Fibroblast of the aortic adventitia (primary cell): Measurements from ENCODE around the gene PIP4K2A. TPM values are rescaled to one million over a fixed set of nuclear protein-coding genes. Genes with fewer than 3 reads are reported as not detected.
A peak's percentile ranks its signal among the peaks of the same experiment; 100 is the strongest.

ENCODE experiments used
- DNase-seq: peaks from one replicate; pipeline ENCODE4 v3.0.0-alpha.2; 2010; ENCODE audit warnings: low read depth
- H3K4me3 ChIP-seq: 2 replicates; pipeline ENCODE4 v1.5.1; 2011; ENCODE audit warnings: low read depth, mild to moderate bottlenecking, control low read depth, low read length, moderate library complexity
- total RNA-seq: library from RNA; depleted of rRNA; stranded (reverse); fragments of >200 nt; gene quantifications from 2 replicates; pipeline ENCODE4 v1.2.3, GENCODE V29; 2012; ENCODE audit warnings: low replicate concordance
- TF ChIP-seq, protein P1 (sequence below): IDR thresholded peaks from 2 replicates; pipeline ENCODE4 v1.5.1; 2011; ENCODE audit warnings: mild to moderate bottlenecking, low read length, control low read depth, inconsistent platforms; ENCODE audit not compliant: insufficient read depth

Gene PIP4K2A
- total RNA-seq, 1 donor = 52.2 TPM

DNA sequence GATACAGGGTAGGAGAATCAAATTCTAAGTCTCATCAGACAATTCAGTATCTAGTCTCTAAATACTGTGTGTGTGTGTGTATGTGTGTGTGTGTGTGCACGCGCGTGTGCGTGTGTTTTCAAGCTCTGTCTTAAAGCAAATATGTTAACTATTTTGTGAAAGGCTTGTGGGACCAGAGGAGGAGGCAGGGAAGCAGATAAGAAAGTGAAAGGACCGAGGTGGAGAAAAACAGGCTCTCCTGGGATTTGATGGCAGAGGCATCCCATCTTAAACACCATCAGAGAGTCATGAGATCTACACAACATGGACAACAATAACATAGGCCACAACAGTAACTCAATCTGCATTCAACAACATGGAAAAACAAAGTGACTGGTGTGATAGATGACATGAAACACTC, 67.1 kb downstream of the PIP4K2A start:
- no peak overlapping the region for H3K4me3 ChIP-seq
- peak; percentile 44 for DNase-seq
- TF ChIP-seq, protein P1, sequence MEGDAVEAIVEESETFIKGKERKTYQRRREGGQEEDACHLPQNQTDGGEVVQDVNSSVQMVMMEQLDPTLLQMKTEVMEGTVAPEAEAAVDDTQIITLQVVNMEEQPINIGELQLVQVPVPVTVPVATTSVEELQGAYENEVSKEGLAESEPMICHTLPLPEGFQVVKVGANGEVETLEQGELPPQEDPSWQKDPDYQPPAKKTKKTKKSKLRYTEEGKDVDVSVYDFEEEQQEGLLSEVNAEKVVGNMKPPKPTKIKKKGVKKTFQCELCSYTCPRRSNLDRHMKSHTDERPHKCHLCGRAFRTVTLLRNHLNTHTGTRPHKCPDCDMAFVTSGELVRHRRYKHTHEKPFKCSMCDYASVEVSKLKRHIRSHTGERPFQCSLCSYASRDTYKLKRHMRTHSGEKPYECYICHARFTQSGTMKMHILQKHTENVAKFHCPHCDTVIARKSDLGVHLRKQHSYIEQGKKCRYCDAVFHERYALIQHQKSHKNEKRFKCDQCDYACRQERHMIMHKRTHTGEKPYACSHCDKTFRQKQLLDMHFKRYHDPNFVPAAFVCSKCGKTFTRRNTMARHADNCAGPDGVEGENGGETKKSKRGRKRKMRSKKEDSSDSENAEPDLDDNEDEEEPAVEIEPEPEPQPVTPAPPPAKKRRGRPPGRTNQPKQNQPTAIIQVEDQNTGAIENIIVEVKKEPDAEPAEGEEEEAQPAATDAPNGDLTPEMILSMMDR = no peak

DNA sequence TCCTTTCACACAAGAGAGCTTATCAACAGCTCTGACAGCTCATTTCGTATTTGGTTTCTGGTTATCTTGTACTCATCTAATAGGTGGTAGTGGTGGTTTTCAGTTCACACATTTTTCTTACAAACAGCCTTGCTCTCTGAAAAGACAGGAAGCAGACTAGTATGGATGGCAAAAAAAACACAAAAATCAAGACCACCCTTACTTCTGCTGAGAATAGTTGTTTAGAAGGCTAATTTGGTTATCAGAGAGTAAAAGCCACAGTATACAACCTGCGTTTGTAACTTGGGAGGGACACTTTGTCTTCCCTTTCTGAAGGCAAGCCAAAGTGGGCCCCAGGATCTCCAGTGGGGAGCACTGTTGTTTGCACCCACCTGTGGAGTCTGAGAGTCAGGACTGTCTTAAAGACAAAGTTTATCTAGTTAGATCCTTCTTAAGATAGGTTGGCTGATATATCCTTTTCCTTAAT, 68.0 kb downstream of the PIP4K2A start:
- TF ChIP-seq, protein P1 = no peak
- no peak overlapping the region for H3K4me3 ChIP-seq
- no peak for DNase-seq

DNA sequence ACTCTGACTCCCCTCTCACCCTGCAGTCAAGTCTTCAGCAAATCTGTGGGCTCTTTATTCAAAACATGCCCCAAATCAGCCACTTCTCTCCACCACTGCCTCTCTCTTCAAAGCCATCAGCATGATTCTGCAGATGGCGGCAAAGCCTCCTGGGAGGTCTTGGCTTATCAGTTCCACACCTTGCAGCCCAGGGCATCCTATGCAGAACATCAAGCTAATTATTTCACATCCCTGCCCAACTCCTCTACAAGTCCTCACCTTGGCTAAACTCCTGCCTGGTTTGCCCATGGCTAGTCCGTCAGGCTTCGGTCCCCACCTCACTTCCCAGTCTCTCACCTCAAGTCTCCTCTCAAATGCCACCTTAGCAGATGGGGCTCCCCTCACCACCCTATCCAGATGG, 70.2 kb downstream of the PIP4K2A start:
- H3K4me3 ChIP-seq = no peak overlapping the region
- TF ChIP-seq, protein P1 = no peak
- no peak for DNase-seq

DNA sequence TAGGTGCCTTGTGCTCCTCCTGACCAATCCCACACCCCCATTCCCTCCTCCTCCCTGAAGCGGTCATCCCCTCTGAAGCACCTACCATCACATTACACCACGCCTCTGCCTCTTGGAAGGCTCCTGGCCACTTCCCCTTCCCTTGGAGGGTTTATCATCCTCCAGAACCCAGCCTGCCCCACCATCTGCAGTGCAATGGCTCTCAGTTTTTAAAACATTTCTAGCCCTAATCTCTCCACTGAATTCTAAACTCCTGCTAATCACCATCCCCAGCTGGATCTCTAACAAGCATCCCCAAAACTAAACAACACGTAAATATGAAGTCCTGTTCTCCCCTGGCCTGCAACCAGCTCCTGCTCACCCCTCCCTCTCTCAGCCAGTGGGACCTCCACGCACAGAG, 70.6 kb downstream of the PIP4K2A start:
- TF ChIP-seq, protein P1 = no peak
- H3K4me3 ChIP-seq = no peak overlapping the region
- no peak for DNase-seq

DNA sequence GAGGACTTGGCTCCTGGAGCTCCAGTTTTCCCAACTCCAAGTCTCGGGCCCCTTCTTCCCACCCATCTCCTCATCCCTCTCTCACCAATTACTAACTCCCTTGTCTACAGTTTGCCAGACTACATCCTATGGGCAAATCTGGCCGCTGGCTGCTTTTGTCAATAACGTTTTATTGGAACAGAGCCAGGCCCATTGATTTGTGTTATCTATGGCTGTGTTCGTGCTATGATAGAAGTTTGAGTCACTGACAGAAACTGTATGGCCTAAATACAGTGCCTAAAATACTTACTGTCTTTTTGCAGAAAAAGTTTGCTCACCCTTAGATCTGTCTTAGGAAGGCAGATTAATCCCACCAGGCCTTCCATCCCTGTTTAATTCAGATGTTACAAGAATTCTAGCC, 71.3 kb downstream of the PIP4K2A start:
- TF ChIP-seq, protein P1 = no peak
- no peak overlapping the region for H3K4me3 ChIP-seq
- no peak for DNase-seq

DNA sequence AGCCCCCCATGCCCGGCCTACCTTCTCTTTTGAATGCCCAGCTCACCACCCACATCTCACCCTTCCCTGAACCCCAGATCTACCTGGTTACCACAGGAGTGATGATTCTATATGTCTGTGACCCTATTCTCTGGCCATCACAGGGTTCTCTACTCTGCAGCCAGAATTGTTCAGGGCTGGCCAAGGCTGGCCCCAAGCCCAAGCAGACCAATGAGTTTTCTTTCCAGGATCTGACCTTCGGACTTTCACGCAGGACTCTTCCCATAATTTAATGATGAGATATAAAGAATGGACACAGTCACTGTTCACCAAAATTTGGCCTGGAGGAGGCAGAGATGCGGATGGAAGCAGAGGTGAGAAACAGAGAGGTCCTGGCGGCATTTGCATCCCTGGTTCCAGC, 72.6 kb downstream of the PIP4K2A start:
- no peak for DNase-seq
- TF ChIP-seq, protein P1 = no peak
- no peak overlapping the region for H3K4me3 ChIP-seq

DNA sequence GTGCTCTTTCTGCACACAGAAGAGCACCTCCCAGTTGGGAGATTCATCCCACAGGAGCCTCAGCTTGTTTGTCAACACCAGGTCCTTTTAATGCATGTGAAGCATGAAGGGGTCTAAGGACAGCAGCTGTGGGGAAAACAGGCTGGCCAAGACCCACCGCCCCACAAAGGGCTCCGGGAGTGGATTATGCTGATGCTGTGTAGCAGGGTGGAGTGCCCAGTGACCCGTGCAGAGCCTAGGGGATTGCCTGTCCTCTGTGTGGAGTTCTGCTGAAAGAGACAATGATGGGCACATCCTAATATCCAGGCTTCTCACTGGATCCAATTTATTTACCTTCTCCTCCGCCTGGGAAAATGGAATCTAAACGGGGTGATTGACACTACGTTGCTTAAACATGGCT, 74.0 kb downstream of the PIP4K2A start:
- DNase-seq = no peak
- H3K4me3 ChIP-seq = no peak overlapping the region
- TF ChIP-seq, protein P1 = no peak
